Chondrocyte (in vitro differentiated cells): ENCODE measurements around the gene RCL1. TPM values are rescaled to one million over a fixed set of nuclear protein-coding genes. Genes with fewer than 3 reads are reported as not detected.

Experiments
- DNase-seq: peaks from one replicate; pipeline ENCODE4 v3.0.0; 2021; ENCODE audit warnings: mixed read lengths, low spot score
- H3K27ac Mint-ChIP-seq: one replicate; pipeline ENCODE4 v1.8.0; 2021; ENCODE audit warnings: mild to moderate bottlenecking, moderate library complexity, mixed read lengths; ENCODE audit not compliant: unreplicated experiment
- H3K27me3 Mint-ChIP-seq: 2 replicates; pipeline ENCODE4 v1.8.0; 2021; ENCODE audit warnings: low read depth, mixed read lengths
- H3K36me3 Mint-ChIP-seq: 2 replicates; pipeline ENCODE4 v1.8.0; 2021; ENCODE audit warnings: low read depth, mixed read lengths
- H3K4me1 Mint-ChIP-seq: 2 replicates; pipeline ENCODE4 v1.8.0; 2021; ENCODE audit warnings: low read depth, mild to moderate bottlenecking, mixed read lengths
- H3K4me3 Mint-ChIP-seq: one replicate; pipeline ENCODE4 v1.8.0; 2021; ENCODE audit warnings: mild to moderate bottlenecking, moderate library complexity, mixed read lengths; ENCODE audit not compliant: unreplicated experiment
- H3K9me3 Mint-ChIP-seq: 2 replicates; pipeline ENCODE4 v1.8.0; 2021; ENCODE audit warnings: low read depth, mixed read lengths
- microRNA-seq: library from miRNA; unstranded; fragments of <30 nt; microRNA quantifications from one replicate; pipeline ENCODE4 v1.2.0, GENCODE V29; 2020; ENCODE audit warnings: borderline number of aligned reads
- total RNA-seq: library from RNA; stranded (reverse); gene quantifications from 3 replicates; pipeline ENCODE4 v1.2.1, GENCODE V29; 2021
- TF ChIP-seq, protein P1 (sequence below): fragments of 200-600 bp; sonication (generic); IDR thresholded peaks from 2 replicates; pipeline ENCODE4 v1.5.0; 2021; ENCODE audit warnings: antibody characterized with exemption, mild to moderate bottlenecking, moderate library complexity

The RCL1 gene
- total RNA-seq, 1 donor from 2014 or later = 8.6 TPM

DNA sequence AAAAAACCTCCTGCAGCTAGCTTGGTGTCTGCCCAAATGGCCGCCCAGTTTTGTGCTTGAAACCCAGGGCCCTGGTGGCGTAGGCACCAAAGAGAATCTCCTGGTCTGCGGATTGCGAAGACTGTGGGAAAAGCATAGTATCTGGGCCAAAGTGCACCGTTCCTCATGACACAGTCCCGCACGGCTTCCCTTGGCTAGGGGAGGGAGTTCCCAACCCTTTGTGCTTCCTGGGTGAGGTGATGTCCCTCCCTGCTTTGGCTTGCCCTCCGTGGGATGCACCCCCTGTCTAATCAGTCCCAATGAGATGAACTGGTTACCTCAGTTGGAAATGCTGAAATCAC, 109.4 kb downstream of the RCL1 start:
- Mint-ChIP-seq H3K4me1 (peaks cover 25% of the 10 kb centered on the region), H3K4me3 (no peak overlapping the region), H3K27ac (no peak overlapping the region)

DNA sequence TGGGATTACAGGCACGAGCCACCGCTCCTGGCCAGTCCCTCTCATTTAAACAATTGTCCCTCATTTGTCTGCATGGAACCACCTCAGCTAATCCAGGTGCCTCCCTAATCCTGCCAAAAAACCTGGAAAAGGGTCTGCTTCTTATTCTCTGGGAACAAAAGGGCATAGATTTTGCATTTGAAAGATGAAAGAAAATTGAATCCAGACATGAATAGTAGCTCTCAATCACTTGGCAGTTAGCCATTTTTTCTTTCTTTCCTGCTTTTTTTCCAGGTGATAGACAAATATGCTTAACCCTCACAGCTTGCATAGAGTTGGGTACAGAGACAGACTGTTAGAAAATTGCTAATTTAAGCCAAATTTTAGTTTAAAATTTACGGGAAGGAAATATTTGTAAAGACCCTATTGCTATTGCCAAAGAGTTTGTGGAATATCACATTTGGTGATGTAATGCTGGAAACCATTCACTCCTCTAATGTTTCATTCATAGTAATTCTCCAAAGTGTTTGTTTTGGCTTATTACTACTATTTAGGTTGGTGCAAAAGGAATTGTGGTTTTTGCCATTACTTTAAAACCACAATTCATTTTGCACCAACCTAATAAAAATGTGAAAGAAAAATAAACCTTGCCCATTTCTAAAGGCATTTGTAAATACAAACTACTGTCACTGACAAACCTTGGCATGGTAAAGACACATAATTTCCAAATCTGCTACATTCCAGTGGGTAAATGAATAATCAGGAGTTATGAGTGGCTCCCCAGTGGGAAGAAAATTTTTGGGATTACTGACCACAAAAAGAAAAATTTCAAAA, 111.8 kb downstream of the RCL1 start:
- Mint-ChIP-seq H3K27ac (no peak overlapping the region), H3K9me3 (peaks cover 14% of the 10 kb centered on the region), H3K27me3 (no peaks in the 10 kb centered on the region), H3K4me3 (no peak overlapping the region), H3K36me3 (peaks cover 9% of the 10 kb centered on the region), H3K4me1 (peaks cover 25% of the 10 kb centered on the region)
- TF ChIP-seq, protein P1, sequence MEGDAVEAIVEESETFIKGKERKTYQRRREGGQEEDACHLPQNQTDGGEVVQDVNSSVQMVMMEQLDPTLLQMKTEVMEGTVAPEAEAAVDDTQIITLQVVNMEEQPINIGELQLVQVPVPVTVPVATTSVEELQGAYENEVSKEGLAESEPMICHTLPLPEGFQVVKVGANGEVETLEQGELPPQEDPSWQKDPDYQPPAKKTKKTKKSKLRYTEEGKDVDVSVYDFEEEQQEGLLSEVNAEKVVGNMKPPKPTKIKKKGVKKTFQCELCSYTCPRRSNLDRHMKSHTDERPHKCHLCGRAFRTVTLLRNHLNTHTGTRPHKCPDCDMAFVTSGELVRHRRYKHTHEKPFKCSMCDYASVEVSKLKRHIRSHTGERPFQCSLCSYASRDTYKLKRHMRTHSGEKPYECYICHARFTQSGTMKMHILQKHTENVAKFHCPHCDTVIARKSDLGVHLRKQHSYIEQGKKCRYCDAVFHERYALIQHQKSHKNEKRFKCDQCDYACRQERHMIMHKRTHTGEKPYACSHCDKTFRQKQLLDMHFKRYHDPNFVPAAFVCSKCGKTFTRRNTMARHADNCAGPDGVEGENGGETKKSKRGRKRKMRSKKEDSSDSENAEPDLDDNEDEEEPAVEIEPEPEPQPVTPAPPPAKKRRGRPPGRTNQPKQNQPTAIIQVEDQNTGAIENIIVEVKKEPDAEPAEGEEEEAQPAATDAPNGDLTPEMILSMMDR = no peak
- no peak for DNase-seq

More for the DNA sequence above, 109.4 kb downstream of the RCL1 start:
- H3K27me3 Mint-ChIP-seq = no peaks in the 10 kb centered on the region
- TF ChIP-seq, protein P1 = no peak
- DNase-seq = no peak
- peaks cover 32% of the 10 kb centered on the region for H3K9me3 Mint-ChIP-seq
- peaks cover 18% of the 10 kb centered on the region for H3K36me3 Mint-ChIP-seq

DNA sequence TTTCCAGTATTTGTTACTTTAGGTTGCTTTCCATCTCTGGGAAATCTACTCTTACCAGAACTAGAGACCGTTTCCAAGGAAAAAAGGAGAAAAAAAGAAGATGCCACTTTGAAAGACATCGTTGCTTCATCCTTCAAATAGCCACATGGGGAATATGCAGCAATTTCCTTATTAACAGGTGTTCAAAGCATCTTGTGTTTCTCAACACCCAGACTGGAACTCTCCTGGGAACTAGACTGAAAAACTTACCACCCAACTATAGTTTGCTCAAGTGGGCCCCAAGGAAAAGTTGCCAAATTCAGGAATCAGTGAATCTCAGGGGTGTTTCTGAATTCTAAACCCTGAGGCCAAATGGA, 112.4 kb downstream of the RCL1 start:
- peaks cover 25% of the 10 kb centered on the region for H3K4me1 Mint-ChIP-seq
- peaks cover 6% of the 10 kb centered on the region for H3K36me3 Mint-ChIP-seq
- no peak overlapping the region for H3K27ac Mint-ChIP-seq
- TF ChIP-seq, protein P1 = no peak
- H3K27me3 Mint-ChIP-seq = no peaks in the 10 kb centered on the region
- peaks cover 10% of the 10 kb centered on the region for H3K9me3 Mint-ChIP-seq
- no peak overlapping the region for H3K4me3 Mint-ChIP-seq
- DNase-seq = no peak

Small RNA genes within 50 kb of the gene (microRNA-seq; reads per million reads assigned to microRNA genes)
- 31.0 reads per million, percentile 44 among the genes with 10 or more reads in this experiment for gene MIR101-2

Other genes starting within 250 kb of the RCL1 start
- 4.3 to 5.9 TPM (median 5.0 TPM) in 3 replicates for gene PLPP6, start 130.7 kb upstream of the RCL1 start, total RNA-seq
- gene SPATA6L, start 126.5 kb upstream of the RCL1 start, total RNA-seq = 0.35 to 0.65 TPM (median 0.46 TPM) in 3 replicates
- gene CDC37L1, start 113.4 kb upstream of the RCL1 start, total RNA-seq = 15.9 to 19.4 TPM (median 17.0 TPM) in 3 replicates
- gene AK3, start 51.7 kb upstream of the RCL1 start, total RNA-seq = 33.8 to 39.7 TPM (median 34.1 TPM) in 3 replicates
- 15.8 to 17.5 TPM (median 16.6 TPM) in 3 replicates for gene JAK2, start 192.3 kb downstream of the RCL1 start, total RNA-seq